T-cell (primary cell): Measurements from ENCODE around the gene CPOX. TPM values are rescaled to one million over a fixed set of nuclear protein-coding genes. Genes with fewer than 3 reads are reported as not detected.
A peak's percentile ranks its signal among the peaks of the same experiment; 100 is the strongest.

ENCODE experiments used
- ATAC-seq, 4 experiments: fragments of 200-7000 bp in 3 of 4; fragments of 150-1000 bp in 1 of 4; cut with Tn5 transposase; replicated peaks in 1 of 4; 1 replicate in 3 of 4; 2 replicates in 1 of 4; pipeline ENCODE4 v1.10.0; 2021; ENCODE audit warnings: moderate library complexity in 3 of 4, mild to moderate bottlenecking in 2 of 4, moderate number of reproducible peaks in 1 of 4
- CTCF ChIA-PET, 2 donors: fragments of 300-600 bp; sonication (Branson Sonifier 250); formaldehyde crosslinking; loops; one replicate each; lab custom pipeline; 2022; ENCODE audit warnings: antibody characterized with exemption in 2 of 2; lab: Charles Lee
- POLR2A ChIA-PET, 2 donors: fragments of 300-600 bp; sonication (Branson Sonifier 250); formaldehyde crosslinking; loops; one replicate each; lab custom pipeline; 2022; ENCODE audit warnings: antibody characterized with exemption in 2 of 2; lab: Charles Lee
- DNase-seq, 35 experiments: peaks; one replicate each; pipeline versions ENCODE4 v3.0.0 to v3.0.0-alpha.2; 2013 to 2023
- H3K27ac ChIP-seq: one replicate; pipeline ENCODE4 v1.5.1; 2013; ENCODE audit warnings: low read length
- H3K27me3 ChIP-seq, 2 experiments: replicated peaks in 1 of 2; 1 replicate in 1 of 2; 2 replicates in 1 of 2; pipeline versions ENCODE4 v1.6.1 to v1.7.0; 2013; ENCODE audit warnings: low read length in 1 of 2, mixed read lengths in 1 of 2; ENCODE audit not compliant: control insufficient read depth in 2 of 2, insufficient read depth in 2 of 2; ENCODE audit errors: extremely low read depth in 1 of 2
- H3K36me3 ChIP-seq, 2 donors: 1 replicate in 1 of 2; 2 replicates in 1 of 2; pipeline versions ENCODE4 v1.6.1 to v1.7.0; 2013; ENCODE audit warnings: low read length in 1 of 2; ENCODE audit not compliant: control insufficient read depth in 2 of 2, insufficient read depth in 1 of 2; ENCODE audit errors: extremely low read depth in 1 of 2
- H3K4me1 ChIP-seq, 2 experiments: 1 replicate in 1 of 2; 2 replicates in 1 of 2; pipeline versions ENCODE4 v1.6.1 to v1.7.0; 2013; ENCODE audit warnings: low read length in 2 of 2, mixed read lengths in 1 of 2; ENCODE audit not compliant: insufficient read depth in 2 of 2, control insufficient read depth in 1 of 2; ENCODE audit errors: extremely low read depth in 1 of 2
- H3K4me3 ChIP-seq, 2 donors: 1 replicate in 1 of 2; 2 replicates in 1 of 2; pipeline versions ENCODE4 v1.5.1 to v1.7.0; 2013; ENCODE audit warnings: mild to moderate bottlenecking in 2 of 2, low read length in 1 of 2, moderate library complexity in 1 of 2; ENCODE audit not compliant: control insufficient read depth in 1 of 2; ENCODE audit errors: extremely low read depth in 1 of 2
- H3K9me3 ChIP-seq: 2 replicates; pipeline ENCODE4 v1.7.0; 2013
- H3K27ac Mint-ChIP-seq, 2 donors: one replicate each; pipeline ENCODE4 v1.8.0; 2020 to 2021; ENCODE audit warnings: mild to moderate bottlenecking in 2 of 2, mixed read lengths in 2 of 2
- H3K27me3 Mint-ChIP-seq, 2 donors: one replicate each; pipeline ENCODE4 v1.8.0; 2021 to 2022; ENCODE audit warnings: mixed read lengths in 2 of 2
- H3K36me3 Mint-ChIP-seq: one replicate; pipeline ENCODE4 v1.8.0; 2021; ENCODE audit warnings: mixed read lengths
- H3K4me1 Mint-ChIP-seq, 3 donors: one replicate each; pipeline ENCODE4 v1.8.0; 2020 to 2022; ENCODE audit warnings: mixed read lengths in 3 of 3, mild to moderate bottlenecking in 1 of 3
- H3K4me3 Mint-ChIP-seq, 3 donors: one replicate each; pipeline ENCODE4 v1.8.0; 2020 to 2022; ENCODE audit warnings: mild to moderate bottlenecking in 3 of 3, mixed read lengths in 3 of 3, moderate library complexity in 3 of 3
- H3K9me3 Mint-ChIP-seq, 3 donors: one replicate each; pipeline ENCODE4 v1.8.0; 2020 to 2022; ENCODE audit warnings: mixed read lengths in 3 of 3
- WGBS: methylation state at CpG from one replicate; pipeline ENCODE4 v1.1.5; 2013; ENCODE audit warnings: missing lambda C conversion rate; ENCODE audit not compliant: insufficient coverage; 5-methylcytosine and 5-hydroxymethylcytosine counted together
- total RNA-seq, 35 experiments: library from RNA in 6 of 35; stranded (reverse) in 6 of 35; fragments of 120-200 nt in 1 of 35; gene quantifications; one replicate each; pipeline versions ENCODE4 v1.2.1 to v1.2.4 and lab custom pipeline; 2013 to 2026

The CPOX gene
- total RNA-seq, 5 donors from 2014 or later (not counting 1 experiment from before 2014, with no cell fraction given) = 13.9 to 47.6 (median 44.6) TPM

GRCh38 chr3:98589331-98590036, 3.9 kb downstream of the CPOX start:
- ChIA-PET CTCF (no interaction called here), POLR2A (interaction anchor here in 1 of 2 donors (0.6 kb wide), 1 partner anchor 17 kb away, joined by 4 read pairs; no protein-coding TSS in a partner anchor)
- no peaks in the 10 kb centered on the region for H3K27me3 Mint-ChIP-seq
- DNase-seq = no peak
- no peak for ATAC-seq
- peaks cover 15 to 17% of the 10 kb centered on the region in 2 experiments for H3K4me1 ChIP-seq
- H3K36me3 Mint-ChIP-seq = peaks cover 46% of the 10 kb centered on the region
- no peaks in the 10 kb centered on the region for H3K27me3 ChIP-seq
- H3K27ac Mint-ChIP-seq = peak overlapping the region in 1 of 2 donors; percentile 59
- no peak overlapping the region for H3K27ac ChIP-seq
- H3K4me1 Mint-ChIP-seq = peaks cover 32 to 56% (median 45%) of the 10 kb centered on the region in 3 donors
- H3K36me3 ChIP-seq = peaks cover 6 to 35% of the 10 kb centered on the region in 2 donors
- H3K9me3 Mint-ChIP-seq = no peaks in the 10 kb centered on the region
- WGBS = no CpG with 5 or more reads among the region's 2 CpGs
- no peak overlapping the region for H3K4me3 ChIP-seq
- H3K9me3 ChIP-seq = no peaks in the 10 kb centered on the region
- H3K4me3 Mint-ChIP-seq = no peak overlapping the region

GRCh38 chr3:98588065-98588464, 5.3 kb downstream of the CPOX start:
- DNase-seq = no peak
- no peak overlapping the region for H3K4me3 ChIP-seq
- H3K4me1 ChIP-seq = peaks cover 11 to 13% of the 10 kb centered on the region in 2 experiments
- Mint-ChIP-seq H3K9me3 (no peaks in the 10 kb centered on the region), H3K27me3 (no peaks in the 10 kb centered on the region), H3K36me3 (peaks cover 56% of the 10 kb centered on the region), H3K4me3 (no peak overlapping the region), H3K27ac (no peak overlapping the region), H3K4me1 (peaks cover 29 to 59% (median 44%) of the 10 kb centered on the region in 3 donors)
- CTCF ChIA-PET = interaction anchor here (0.5 to 2.4 kb wide), 6 partner anchors 9 to 547 kb away, joined by 3 to 5 read pairs (median 4); no protein-coding TSS in a partner anchor
- no peak overlapping the region for H3K27ac ChIP-seq
- H3K9me3 ChIP-seq = no peaks in the 10 kb centered on the region
- no peaks in the 10 kb centered on the region for H3K27me3 ChIP-seq
- H3K36me3 ChIP-seq = peaks cover 6 to 47% of the 10 kb centered on the region in 2 donors
- POLR2A ChIA-PET = no interaction called here
- no peak for ATAC-seq

GRCh38 chr3:98587654-98588053, 5.8 kb downstream of the CPOX start:
- H3K36me3 ChIP-seq = peaks cover 6 to 47% of the 10 kb centered on the region in 2 donors
- Mint-ChIP-seq H3K4me1 (peaks cover 25 to 59% (median 45%) of the 10 kb centered on the region in 3 donors), H3K27ac (no peak overlapping the region), H3K27me3 (no peaks in the 10 kb centered on the region), H3K36me3 (peaks cover 59% of the 10 kb centered on the region), H3K9me3 (no peaks in the 10 kb centered on the region), H3K4me3 (no peak overlapping the region)
- CTCF ChIA-PET = interaction anchor here (0.5 to 2.4 kb wide), 6 partner anchors 9 to 547 kb away, joined by 3 to 5 read pairs (median 4); no protein-coding TSS in a partner anchor
- no peak overlapping the region for H3K27ac ChIP-seq
- DNase-seq (no peak), ATAC-seq (no peak)
- POLR2A ChIA-PET = no interaction called here
- H3K9me3 ChIP-seq = no peaks in the 10 kb centered on the region
- H3K4me1 ChIP-seq = peaks cover 7 to 12% of the 10 kb centered on the region in 2 experiments
- 80% methylated on average over 1 of the region's 2 CpGs for WGBS
- no peaks in the 10 kb centered on the region for H3K27me3 ChIP-seq
- H3K4me3 ChIP-seq = no peak overlapping the region

GRCh38 chr3:98584547-98584946, 8.9 kb downstream of the CPOX start:
- no peak overlapping the region for H3K4me3 Mint-ChIP-seq
- peaks cover 6 to 49% of the 10 kb centered on the region in 2 donors for H3K36me3 ChIP-seq
- ATAC-seq = no peak
- ChIA-PET CTCF (interaction anchor here in 1 of 2 donors (0.8 to 1.4 kb wide), 2 partner anchors 10 to 12 kb away, joined by 3 read pairs; no protein-coding TSS in a partner anchor), POLR2A (no interaction called here)
- H3K9me3 ChIP-seq = no peaks in the 10 kb centered on the region
- no peak for DNase-seq
- no peak overlapping the region for H3K27ac Mint-ChIP-seq
- no peaks in the 10 kb centered on the region for H3K27me3 ChIP-seq
- H3K4me1 Mint-ChIP-seq = peaks cover 7 to 38% (median 24%) of the 10 kb centered on the region in 3 donors
- no peak overlapping the region for H3K27ac ChIP-seq
- no CpG with 5 or more reads among the region's 2 CpGs for WGBS
- no peaks in the 10 kb centered on the region for H3K27me3 Mint-ChIP-seq
- no peak overlapping the region for H3K4me3 ChIP-seq
- peaks cover 56% of the 10 kb centered on the region for H3K36me3 Mint-ChIP-seq
- H3K4me1 ChIP-seq = no peaks in the 10 kb centered on the region
- no peaks in the 10 kb centered on the region for H3K9me3 Mint-ChIP-seq

GRCh38 chr3:98583766-98584165, 9.6 kb downstream of the CPOX start:
- no peaks in the 10 kb centered on the region for H3K4me1 ChIP-seq
- H3K9me3 Mint-ChIP-seq = no peaks in the 10 kb centered on the region
- H3K27ac ChIP-seq = no peak overlapping the region
- H3K27me3 ChIP-seq = no peaks in the 10 kb centered on the region
- CTCF ChIA-PET = interaction anchor here in 1 of 2 donors (0.8 to 1.4 kb wide), 2 partner anchors 11 kb away, joined by 3 read pairs; no protein-coding TSS in a partner anchor
- H3K4me3 ChIP-seq = no peak overlapping the region
- H3K9me3 ChIP-seq = no peaks in the 10 kb centered on the region
- peaks cover 6 to 47% of the 10 kb centered on the region in 2 donors for H3K36me3 ChIP-seq
- H3K27me3 Mint-ChIP-seq = no peaks in the 10 kb centered on the region
- POLR2A ChIA-PET = no interaction called here
- no peak for ATAC-seq
- H3K27ac Mint-ChIP-seq = peak overlapping the region; percentile 6 to 35
- no peak for DNase-seq
- H3K36me3 Mint-ChIP-seq = peaks cover 55% of the 10 kb centered on the region
- no CpG with 5 or more reads among the region's 4 CpGs for WGBS
- peaks cover 7 to 33% (median 19%) of the 10 kb centered on the region in 3 donors for H3K4me1 Mint-ChIP-seq
- no peak overlapping the region for H3K4me3 Mint-ChIP-seq

- Mint-ChIP-seq H3K27me3 (no peaks in the 10 kb centered on the region), H3K4me1 (peaks cover 7 to 29% (median 23%) of the 10 kb centered on the region in 3 donors), H3K9me3 (no peaks in the 10 kb centered on the region), H3K27ac (peak overlapping the region in 1 of 2 donors; percentile 47), H3K4me3 (no peak overlapping the region), H3K36me3 (peaks cover 61% of the 10 kb centered on the region)
- ChIA-PET CTCF (interaction anchor here (0.6 to 1.1 kb wide), 2 partner anchors 10 to 75 kb away, joined by 3 to 8 read pairs; no protein-coding TSS in a partner anchor), POLR2A (no interaction called here)
- no peak overlapping the region for H3K27ac ChIP-seq
- no peaks in the 10 kb centered on the region for H3K9me3 ChIP-seq
- H3K36me3 ChIP-seq = peaks cover 9 to 51% of the 10 kb centered on the region in 2 donors
- H3K27me3 ChIP-seq = no peaks in the 10 kb centered on the region
- no CpG with 5 or more reads among the region's 1 CpG for WGBS
- DNase-seq (no peak), ATAC-seq (no peak)
- H3K4me1 ChIP-seq = no peaks in the 10 kb centered on the region
- H3K4me3 ChIP-seq = no peak overlapping the region
Observed at GRCh38 chr3:98582042-98582441, 11.4 kb downstream of the CPOX start.
